Glutamatergic neuron (in vitro differentiated cells): ENCODE data around the gene RAET1L. TPM values are rescaled to one million over a fixed set of nuclear protein-coding genes. Genes with fewer than 3 reads are reported as not detected.
"Not testable (repeated sequence)": the region's sequence is repeated elsewhere in the genome, so short reads cannot be mapped to it uniquely, and the experiment has no call there.

Source experiments
- DNase-seq: peaks from one replicate; pipeline ENCODE4 v3.0.0; 2022
- H3K27ac Mint-ChIP-seq: one replicate; pipeline ENCODE4 v1.8.0; 2020; ENCODE audit warnings: mild to moderate bottlenecking, mixed read lengths, inconsistent platforms; ENCODE audit not compliant: unreplicated experiment
- H3K27me3 Mint-ChIP-seq: one replicate; pipeline ENCODE4 v1.8.0; 2020; ENCODE audit warnings: mild to moderate bottlenecking, moderate library complexity, mixed read lengths, inconsistent platforms; ENCODE audit not compliant: unreplicated experiment
- H3K36me3 Mint-ChIP-seq: one replicate; pipeline ENCODE4 v1.8.0; 2020; ENCODE audit warnings: mild to moderate bottlenecking, mixed read lengths, inconsistent platforms; ENCODE audit not compliant: unreplicated experiment
- H3K4me1 Mint-ChIP-seq: one replicate; pipeline ENCODE4 v1.8.0; 2020; ENCODE audit warnings: mild to moderate bottlenecking, low read depth, mixed read lengths, inconsistent platforms; ENCODE audit not compliant: unreplicated experiment
- H3K4me3 Mint-ChIP-seq: one replicate; pipeline ENCODE4 v1.8.0; 2020; ENCODE audit warnings: mild to moderate bottlenecking, mixed read lengths, inconsistent platforms; ENCODE audit not compliant: unreplicated experiment
- H3K9me3 Mint-ChIP-seq: one replicate; pipeline ENCODE4 v1.8.0; 2020; ENCODE audit warnings: mild to moderate bottlenecking, moderate library complexity, mixed read lengths, inconsistent platforms; ENCODE audit not compliant: unreplicated experiment
- total RNA-seq: library from RNA; stranded (reverse); fragmentation: NEBNext Ultra II Directional; extraction: Animal tissue kit (Norgen Biotek cat#: 25700); gene quantifications from one replicate; pipeline ENCODE4 v1.2.1, GENCODE V29; 2021; ENCODE audit not compliant: unreplicated experiment
- TF ChIP-seq, protein P1 (sequence below): fragments of 200-600 bp; sonication (generic); IDR thresholded peaks from one replicate; pipeline ENCODE4 v1.5.0; 2021; ENCODE audit not compliant: partially characterized antibody, unreplicated experiment

The RAET1L gene
- total RNA-seq, 1 donor from 2014 or later = not detected

DNA sequence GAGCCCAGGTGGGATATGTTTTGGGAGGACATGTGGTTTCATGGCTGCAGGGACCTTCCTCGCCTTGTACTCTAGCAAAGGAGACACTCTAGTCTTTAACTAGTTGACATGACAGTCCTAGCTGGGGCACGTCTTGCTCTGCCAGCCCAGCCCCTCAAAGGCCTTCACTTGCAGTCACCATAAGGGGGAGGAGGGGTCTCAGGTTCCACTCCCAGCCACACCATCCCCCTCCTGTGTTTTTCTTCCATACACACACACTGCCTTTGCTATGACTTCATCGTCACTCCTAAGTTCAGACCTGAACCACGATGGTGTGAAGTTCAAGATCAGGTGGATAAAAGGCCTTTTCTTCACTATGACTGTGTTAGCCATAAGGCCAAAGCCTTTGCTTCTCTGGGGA, 48.1 kb downstream of the RAET1L start:
- no peak overlapping the region for H3K4me3 Mint-ChIP-seq
- H3K36me3 Mint-ChIP-seq = peaks cover 9% of the 10 kb centered on the region
- TF ChIP-seq, protein P1, sequence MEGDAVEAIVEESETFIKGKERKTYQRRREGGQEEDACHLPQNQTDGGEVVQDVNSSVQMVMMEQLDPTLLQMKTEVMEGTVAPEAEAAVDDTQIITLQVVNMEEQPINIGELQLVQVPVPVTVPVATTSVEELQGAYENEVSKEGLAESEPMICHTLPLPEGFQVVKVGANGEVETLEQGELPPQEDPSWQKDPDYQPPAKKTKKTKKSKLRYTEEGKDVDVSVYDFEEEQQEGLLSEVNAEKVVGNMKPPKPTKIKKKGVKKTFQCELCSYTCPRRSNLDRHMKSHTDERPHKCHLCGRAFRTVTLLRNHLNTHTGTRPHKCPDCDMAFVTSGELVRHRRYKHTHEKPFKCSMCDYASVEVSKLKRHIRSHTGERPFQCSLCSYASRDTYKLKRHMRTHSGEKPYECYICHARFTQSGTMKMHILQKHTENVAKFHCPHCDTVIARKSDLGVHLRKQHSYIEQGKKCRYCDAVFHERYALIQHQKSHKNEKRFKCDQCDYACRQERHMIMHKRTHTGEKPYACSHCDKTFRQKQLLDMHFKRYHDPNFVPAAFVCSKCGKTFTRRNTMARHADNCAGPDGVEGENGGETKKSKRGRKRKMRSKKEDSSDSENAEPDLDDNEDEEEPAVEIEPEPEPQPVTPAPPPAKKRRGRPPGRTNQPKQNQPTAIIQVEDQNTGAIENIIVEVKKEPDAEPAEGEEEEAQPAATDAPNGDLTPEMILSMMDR = no peak
- H3K9me3 Mint-ChIP-seq = peaks cover 1% of the 10 kb centered on the region
- peaks cover 13% of the 10 kb centered on the region for H3K27me3 Mint-ChIP-seq
- DNase-seq = no peak
- no peak overlapping the region for H3K27ac Mint-ChIP-seq
- H3K4me1 Mint-ChIP-seq = no peaks in the 10 kb centered on the region

DNA sequence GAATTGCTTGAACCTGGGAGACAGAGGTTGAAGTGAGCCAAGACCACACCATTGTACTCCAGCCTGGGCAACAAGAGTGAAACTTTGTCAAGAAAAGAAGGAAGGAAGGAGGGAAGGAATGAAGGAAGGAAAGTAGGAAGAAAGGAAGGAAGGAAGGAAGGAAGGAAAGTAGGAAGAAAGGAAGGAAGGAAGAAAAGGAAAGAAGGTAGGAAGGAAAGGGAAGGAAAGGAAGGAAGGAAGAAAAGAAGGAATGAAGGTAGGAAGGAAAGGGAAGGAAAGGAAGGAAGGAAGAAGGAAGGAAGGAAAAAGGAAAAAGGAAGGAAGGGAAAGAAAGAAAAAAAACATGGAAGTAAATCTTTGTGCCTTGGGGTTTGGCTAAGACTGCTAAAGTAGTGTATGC, 49.9 kb downstream of the RAET1L start:
- TF ChIP-seq, protein P1 = no peak
- DNase-seq = no peak
- peaks cover 11% of the 10 kb centered on the region for H3K36me3 Mint-ChIP-seq
- no peak overlapping the region for H3K27ac Mint-ChIP-seq
- no peak overlapping the region for H3K4me3 Mint-ChIP-seq
- peaks cover 1% of the 10 kb centered on the region for H3K9me3 Mint-ChIP-seq
- H3K4me1 Mint-ChIP-seq = no peaks in the 10 kb centered on the region
- H3K27me3 Mint-ChIP-seq = peaks cover 11% of the 10 kb centered on the region

DNA sequence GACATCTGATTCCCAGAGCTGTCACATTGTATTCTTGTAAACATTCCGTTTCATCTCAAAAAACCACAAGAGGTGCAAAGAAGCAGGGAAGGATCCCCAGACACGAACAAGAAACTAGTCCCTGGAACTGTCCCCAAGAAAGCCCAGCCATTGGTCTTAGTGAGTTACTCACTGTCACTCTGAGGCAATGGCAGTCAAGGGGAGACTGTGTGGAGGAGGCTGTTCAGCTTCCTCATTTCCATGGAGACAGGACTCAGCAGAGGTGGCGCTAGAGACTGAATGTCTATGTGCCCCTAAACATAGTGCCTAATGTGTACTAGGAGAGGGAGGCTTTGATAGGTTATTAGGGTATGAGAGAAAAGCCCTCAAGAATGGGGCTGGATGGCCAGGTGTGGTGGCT, 50.5 kb downstream of the RAET1L start:
- TF ChIP-seq, protein P1 = no peak
- no peaks in the 10 kb centered on the region for H3K4me1 Mint-ChIP-seq
- no peak overlapping the region for H3K27ac Mint-ChIP-seq
- H3K27me3 Mint-ChIP-seq = peaks cover 14% of the 10 kb centered on the region
- peaks cover 17% of the 10 kb centered on the region for H3K36me3 Mint-ChIP-seq
- no peak for DNase-seq
- H3K4me3 Mint-ChIP-seq = no peak overlapping the region
- peaks cover 4% of the 10 kb centered on the region for H3K9me3 Mint-ChIP-seq

DNA sequence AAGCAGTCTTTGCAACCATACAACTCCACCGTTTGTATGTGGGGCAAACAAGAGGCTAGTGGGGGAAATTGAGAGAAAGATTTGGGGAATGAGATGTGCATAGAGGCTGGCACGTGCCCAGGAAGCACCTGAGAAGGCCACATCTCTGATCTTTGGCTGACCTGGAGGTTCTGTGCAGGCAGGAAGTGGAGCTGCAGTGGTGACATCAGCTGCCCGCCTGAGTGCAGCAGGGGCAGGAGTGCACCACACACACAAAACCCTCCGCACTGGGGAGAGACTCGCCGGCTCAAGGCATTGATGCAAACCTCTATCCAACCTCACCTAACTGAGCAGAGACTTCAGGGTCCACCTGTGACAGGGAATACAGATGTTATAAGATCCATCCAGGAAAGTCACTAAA, 50.9 kb downstream of the RAET1L start:
- Mint-ChIP-seq H3K36me3 (peaks cover 21% of the 10 kb centered on the region), H3K27me3 (peaks cover 15% of the 10 kb centered on the region)
- not testable (repeated sequence) for DNase-seq, H3K4me3 Mint-ChIP-seq, H3K9me3 Mint-ChIP-seq, H3K27ac Mint-ChIP-seq, H3K4me1 Mint-ChIP-seq

DNA sequence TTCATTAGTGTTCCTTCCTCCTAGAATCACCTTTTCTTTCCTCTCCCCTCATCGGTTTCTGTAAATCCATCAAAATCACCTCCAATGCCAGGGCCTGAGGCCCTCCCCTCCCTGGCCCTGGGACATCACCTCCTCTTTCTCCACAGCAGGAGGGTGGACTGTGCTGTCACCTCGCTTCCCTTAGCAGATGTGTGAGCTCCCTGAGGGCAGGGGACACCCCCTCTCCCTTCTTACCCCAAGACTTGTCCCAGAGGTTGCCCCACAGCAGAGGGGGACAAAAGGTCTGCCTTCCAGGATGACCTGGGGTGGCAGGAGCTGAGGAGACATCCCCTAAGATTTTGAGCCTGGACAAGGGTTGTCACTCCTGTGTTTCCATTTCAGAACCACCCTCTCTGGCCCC, 55.7 kb downstream of the RAET1L start:
- peaks cover 5% of the 10 kb centered on the region for H3K9me3 Mint-ChIP-seq
- no peak overlapping the region for H3K4me3 Mint-ChIP-seq
- H3K36me3 Mint-ChIP-seq = peaks cover 38% of the 10 kb centered on the region
- DNase-seq = no peak
- H3K4me1 Mint-ChIP-seq = peaks cover 3% of the 10 kb centered on the region
- TF ChIP-seq, protein P1 = no peak
- peaks cover 25% of the 10 kb centered on the region for H3K27me3 Mint-ChIP-seq
- H3K27ac Mint-ChIP-seq = no peak overlapping the region

DNA sequence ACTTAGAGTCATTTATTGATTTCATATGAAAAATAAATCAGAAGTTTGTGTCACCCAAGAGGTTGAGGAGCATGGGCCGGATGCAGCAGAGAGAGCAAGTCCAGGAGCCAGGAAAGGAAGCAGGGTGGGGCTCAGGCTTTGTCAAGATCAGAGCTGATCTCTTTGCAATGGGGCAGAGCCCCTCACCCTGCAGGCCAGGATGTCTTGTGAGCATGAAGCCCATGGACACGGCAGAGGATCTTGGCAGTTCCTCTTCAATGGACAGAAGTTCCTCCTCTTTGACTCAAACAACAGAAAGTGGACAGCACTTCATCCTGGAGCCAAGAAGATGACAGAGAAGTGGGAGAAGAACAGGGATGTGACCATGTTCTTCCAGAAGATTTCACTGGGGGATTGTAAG, 56.4 kb downstream of the RAET1L start:
- not testable (repeated sequence) for H3K27ac Mint-ChIP-seq, H3K4me3 Mint-ChIP-seq, H3K4me1 Mint-ChIP-seq, DNase-seq, H3K9me3 Mint-ChIP-seq
- peaks cover 31% of the 10 kb centered on the region for H3K27me3 Mint-ChIP-seq
- peaks cover 34% of the 10 kb centered on the region for H3K36me3 Mint-ChIP-seq

Other genes starting within 250 kb of the RAET1L start
- 10.8 TPM for gene LRP11, start 161.2 kb downstream of the RAET1L start, total RNA-seq
- gene RAET1E, start 127.4 kb downstream of the RAET1L start, total RNA-seq = not detected
- not detected for gene RAET1G, start 102.4 kb downstream of the RAET1L start, total RNA-seq
- gene ULBP2, start 83.5 kb downstream of the RAET1L start, total RNA-seq = 5.4 TPM
- 9.3 TPM for gene ULBP1, start 61.6 kb downstream of the RAET1L start, total RNA-seq
- gene ULBP3, start 43.6 kb upstream of the RAET1L start, total RNA-seq = 7.5 TPM
- 4.1 TPM for gene PPP1R14C, start 117.5 kb upstream of the RAET1L start, total RNA-seq